ENCODE data around the gene CNNM4.

DNA sequence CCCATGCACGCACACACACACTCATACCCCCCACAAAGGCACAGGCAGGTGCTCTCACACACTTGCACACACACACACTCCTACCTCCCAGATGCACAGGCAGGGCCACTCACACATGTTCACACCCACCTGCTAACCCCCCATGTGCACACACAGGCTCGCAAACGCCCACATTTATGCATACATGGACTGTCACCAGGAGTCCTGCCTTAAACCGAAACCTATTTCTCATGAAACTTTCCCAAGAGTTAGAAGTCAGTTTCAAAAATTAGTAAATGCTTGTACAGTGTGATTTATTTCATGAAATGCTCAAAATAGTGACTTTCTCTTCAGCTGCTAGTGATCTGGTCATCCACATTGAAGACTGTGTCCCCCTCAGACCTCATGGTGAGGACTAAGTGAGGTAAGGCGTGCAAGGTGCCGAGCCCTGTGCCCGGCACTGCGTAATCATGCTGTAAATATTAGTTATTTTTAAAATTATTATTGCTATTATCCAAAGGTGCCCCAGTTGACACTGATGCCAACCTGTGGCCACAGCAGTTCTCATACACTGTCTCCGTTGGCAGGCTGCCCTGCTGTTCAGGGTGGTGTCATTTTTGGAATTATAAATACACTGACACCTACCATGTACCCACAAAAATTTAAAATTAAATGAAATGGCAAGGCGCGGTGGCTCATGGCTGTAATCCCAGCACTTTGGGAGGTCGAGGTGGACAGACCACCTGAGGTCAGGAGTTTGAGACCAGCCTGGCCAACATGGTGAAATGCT is 12.4 kb downstream of the CNNM4 start:
- TF ChIP-seq, protein P1, sequence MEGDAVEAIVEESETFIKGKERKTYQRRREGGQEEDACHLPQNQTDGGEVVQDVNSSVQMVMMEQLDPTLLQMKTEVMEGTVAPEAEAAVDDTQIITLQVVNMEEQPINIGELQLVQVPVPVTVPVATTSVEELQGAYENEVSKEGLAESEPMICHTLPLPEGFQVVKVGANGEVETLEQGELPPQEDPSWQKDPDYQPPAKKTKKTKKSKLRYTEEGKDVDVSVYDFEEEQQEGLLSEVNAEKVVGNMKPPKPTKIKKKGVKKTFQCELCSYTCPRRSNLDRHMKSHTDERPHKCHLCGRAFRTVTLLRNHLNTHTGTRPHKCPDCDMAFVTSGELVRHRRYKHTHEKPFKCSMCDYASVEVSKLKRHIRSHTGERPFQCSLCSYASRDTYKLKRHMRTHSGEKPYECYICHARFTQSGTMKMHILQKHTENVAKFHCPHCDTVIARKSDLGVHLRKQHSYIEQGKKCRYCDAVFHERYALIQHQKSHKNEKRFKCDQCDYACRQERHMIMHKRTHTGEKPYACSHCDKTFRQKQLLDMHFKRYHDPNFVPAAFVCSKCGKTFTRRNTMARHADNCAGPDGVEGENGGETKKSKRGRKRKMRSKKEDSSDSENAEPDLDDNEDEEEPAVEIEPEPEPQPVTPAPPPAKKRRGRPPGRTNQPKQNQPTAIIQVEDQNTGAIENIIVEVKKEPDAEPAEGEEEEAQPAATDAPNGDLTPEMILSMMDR (IDR thresholded peaks at IDR 0.05; ENCODE audit: low read depth, low read length), result no peak
- no peak for TF ChIP-seq EZH2phosphoT487 (IDR thresholded peaks at IDR 0.05; ENCODE audit: low read depth)

All from OCI-LY3 (cell line).